ENCODE data around the gene LRRK2.

- TF ChIP-seq CTCF (IDR thresholded peaks at IDR 0.05) (no peak), POLR2A (IDR thresholded peaks at IDR 0.05) (no peak)
Observed at GRCh38 chr12:40215982-40216381, 8.8 kb upstream of the LRRK2 start.
